Activated T-cell treated with anti-CD3 and anti-CD28 coated beads for 4 hours (primary cell): ENCODE measurements around the gene PPIL1.
"Not testable (repeated sequence)": the region's sequence is repeated elsewhere in the genome, so short reads cannot be mapped to it uniquely, and the experiment has no call there.

Source experiments
- DNase-seq: peaks from one replicate; pipeline ENCODE4 v3.0.0-alpha.2; 2020

Gene PPIL1

DNA sequence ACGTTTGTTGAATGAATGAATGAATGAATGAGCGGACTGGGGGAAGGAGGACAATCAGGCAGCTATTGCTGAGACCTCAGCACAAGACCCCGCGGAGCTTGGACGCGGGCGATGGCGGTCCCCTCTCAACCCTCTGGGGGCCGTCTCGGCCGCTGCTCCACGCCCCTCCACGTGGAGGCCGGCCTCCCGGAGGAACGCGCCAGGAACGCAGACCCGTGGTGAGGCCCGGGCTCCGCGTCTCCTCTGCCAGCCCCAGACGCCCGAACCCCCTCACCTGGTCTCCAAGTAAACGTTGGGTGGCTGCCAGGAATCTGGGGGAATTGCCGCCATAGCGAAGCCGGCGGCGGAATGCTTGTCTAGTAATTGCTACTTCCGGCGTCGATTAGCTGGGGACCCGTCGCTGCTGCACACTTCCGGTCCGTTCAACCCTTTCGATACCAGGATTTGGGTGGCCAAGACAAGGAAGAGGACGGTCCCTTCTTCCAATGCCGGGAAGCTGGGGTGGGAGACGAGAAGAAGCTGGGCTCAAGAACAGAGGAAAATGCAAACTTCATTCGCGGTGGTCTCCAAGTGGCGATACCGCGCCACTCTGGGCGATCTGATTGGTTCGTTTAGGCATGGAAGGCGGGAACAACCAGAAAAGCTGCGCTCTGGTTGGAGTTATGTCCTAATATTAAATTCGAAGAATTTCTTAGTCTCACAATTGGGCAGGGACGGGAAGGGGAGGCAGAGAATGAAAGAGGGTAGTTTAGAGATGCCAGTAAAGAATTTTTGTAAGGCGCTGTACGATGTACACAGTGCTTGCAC is at the start of gene PPIL1:
Gene PPIL1 (minus strand): TSS at position 361 of the 807 bp plus-strand sequence. CDS start 31 bp downstream, at position 330.
- peak; percentile 74 for DNase-seq

DNA sequence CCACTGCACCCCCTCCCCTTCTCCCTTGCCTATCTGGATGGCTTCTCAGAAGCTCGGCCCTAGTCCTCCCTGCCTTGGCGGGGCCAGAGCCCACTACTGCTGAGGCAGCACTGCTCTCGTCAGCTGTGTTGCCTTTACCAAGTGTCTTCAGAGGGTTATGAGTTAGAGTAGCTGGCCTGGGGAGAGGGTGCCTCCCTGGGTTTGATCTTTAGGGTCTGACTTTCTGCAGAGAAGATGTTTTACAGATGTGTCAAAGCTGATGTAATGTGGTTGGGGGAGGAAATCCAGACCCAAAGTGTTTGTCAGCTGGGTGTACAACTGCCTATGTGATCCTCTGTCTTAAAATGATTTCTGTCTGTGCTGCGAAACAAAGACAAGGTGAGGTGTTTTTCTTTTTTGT is 49.5 kb upstream of the PPIL1 start:
- DNase-seq, result no peak

DNA sequence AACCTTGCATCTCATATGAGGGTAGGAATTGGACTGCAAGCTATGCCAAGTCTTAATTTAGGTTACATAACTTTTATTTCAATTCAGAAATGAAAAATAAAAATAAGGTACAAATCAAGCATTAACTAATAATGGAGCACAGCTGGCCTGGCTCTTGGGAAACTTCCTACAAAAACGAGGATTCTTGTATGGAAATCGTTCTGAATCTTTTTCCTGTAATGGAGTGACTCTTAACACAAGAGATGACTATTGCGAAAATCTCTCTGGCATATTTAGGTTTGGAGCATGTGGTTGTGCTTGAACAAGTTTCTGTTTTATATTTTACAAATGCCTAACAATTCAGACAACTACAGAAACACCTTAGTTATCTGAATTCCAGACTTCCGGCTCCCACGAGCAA is 45.9 kb upstream of the PPIL1 start:
- no peak for DNase-seq

DNA sequence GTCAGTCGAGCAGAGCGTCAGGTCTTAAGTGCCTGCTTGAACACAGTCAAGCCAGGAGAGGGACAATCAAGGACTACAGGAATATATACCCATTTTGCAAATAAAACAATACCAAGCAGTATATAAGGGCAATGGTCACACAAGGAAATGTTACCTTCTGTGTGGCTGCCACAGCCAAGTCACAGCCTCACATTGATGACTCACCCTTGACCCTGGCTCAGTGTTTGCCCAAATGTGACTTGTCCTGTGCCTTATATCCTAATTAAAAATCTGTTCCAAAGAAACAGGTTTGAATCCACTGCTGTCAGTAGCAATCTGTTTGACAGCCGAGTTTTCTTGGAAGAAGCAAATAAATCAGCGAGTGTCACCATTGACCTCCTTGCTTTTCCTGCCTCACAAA is 45.4 kb upstream of the PPIL1 start:
- DNase-seq, result no peak

DNA sequence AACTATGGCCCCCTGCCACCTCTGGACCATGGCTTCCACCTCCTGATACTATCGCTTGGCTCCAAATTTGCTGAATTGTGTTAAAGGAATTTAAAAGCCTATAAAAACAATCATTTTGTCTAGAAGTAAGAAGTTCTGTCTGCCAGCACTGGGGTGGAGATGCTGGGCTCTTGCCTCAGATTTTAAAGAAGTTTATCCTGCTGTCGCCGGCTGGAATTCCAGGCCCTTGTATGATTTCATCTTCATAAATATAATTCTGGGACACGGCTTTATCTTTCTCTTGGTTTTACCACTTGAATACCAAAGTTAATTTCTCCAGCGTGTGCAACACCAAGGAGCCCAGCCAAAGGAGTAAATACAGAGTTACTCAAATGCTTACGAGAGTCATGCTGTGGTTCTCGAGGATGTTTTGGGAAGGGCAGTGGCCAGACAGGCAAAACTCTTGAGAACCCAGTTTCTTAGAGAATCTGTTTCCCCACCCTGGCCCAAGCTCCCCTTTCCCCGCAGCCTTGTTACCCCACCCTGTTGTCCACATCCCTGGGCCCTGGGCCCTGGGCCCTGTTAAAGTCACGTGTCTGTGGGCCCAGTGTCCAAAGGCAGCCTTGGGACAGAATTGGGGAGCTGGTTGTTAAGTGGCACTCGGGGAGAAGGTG is 43.1 kb upstream of the PPIL1 start:
- no peak for DNase-seq

DNA sequence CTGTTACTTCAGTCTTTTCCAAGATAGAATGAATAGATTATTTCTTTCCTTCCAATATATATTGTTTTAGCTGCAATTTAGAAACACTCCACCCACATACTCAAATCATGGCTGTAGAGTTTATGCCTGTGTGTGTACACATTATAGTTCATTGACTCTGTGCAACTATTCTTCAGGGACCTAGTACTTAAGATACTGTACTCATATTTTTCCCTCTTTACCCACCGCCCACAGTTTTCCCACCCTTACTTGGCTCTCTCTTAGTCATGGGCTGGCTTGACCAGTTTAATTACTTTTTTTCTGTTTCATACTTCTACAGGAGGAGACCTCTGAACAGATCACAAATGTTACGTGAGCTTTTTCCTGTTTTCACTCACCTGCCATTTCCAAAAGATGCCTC is 41.5 kb upstream of the PPIL1 start:
- DNase-seq, result no peak

DNA sequence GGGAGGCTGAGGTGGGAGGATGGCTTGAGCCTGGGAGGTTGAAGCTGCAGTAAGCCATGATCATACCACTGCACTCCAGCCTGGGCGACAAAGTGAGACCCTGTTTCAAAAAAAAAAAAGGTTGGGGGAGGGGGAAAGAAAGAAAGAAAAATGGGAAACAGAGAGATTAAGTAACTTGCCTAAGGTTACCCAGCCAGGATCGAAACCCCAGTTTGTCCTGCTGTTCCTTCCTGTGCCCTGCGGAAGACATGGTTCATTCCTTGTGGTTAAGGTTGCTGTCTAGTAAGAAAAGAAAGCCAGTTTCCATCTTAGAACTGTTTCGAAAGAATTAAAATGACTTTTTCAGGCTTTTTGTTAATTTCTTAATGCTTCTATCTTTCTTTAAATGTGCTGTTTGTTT is 41.0 kb upstream of the PPIL1 start:
- no peak for DNase-seq

DNA sequence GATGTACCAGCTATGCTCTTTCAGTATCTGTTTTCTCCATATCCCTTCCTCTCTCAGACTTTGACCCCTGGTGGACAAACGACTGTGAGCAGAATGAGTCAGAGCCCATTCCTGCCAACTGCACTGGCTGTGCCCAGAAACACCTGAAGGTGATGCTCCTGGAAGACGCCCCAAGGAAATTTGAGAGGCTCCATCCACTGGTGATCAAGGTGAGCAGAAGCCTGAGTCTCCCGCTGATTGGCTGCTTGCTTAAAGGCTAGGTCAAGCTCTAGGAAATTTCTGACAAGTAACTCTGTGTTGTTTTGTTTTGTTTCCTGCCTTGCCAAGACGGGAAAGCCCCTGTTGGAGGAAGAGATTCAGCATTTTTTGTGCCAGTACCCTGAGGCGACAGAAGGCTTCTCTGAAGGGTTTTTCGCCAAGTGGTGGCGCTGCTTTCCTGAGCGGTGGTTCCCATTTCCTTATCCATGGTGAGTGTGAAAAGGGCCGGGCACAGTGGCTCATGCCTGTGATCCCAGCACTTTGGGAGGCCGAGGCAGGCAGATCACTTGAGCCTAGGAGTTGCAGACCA is 39.7 kb upstream of the PPIL1 start:
- DNase-seq, result no peak

DNA sequence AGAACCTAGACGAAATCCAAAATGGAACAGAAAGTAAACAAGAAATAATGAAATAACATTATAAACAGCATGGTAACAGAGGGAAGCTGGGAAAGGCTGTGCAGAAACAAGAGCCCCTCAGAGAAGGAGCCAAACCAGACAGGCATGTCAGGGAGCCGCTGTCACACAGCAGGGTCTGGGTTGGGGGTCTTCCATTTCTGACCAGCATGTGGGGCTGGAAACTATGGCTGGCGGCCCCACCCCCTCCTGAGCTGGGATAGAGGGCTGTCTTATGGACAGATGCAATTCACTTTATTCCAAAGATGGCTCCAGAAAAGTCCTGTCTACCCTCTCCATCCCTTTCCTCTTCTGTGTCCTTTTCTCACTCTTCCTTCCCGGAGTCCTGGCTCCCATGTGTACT is 38.5 kb upstream of the PPIL1 start:
- DNase-seq, result no peak

DNA sequence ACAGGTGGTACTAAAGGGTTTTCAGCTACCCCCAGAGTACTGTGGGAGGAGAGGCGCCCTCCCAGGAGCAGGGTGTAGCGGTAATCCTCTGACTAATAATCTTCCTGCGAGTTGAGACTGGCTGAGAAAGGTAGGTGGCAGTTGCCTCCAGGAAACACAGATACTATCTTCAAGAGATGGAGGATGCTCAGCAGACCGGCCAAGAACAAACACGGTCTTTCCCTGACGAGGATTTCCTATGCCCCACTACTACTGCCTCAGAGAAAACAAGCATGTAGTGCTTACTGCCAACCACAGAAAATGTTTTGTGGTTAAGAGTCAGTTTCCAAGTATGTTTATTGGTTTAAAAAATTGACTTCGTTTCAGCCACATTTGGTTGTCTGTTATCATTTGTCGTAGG is 38.0 kb upstream of the PPIL1 start:
- DNase-seq, result peak; percentile 33

DNA sequence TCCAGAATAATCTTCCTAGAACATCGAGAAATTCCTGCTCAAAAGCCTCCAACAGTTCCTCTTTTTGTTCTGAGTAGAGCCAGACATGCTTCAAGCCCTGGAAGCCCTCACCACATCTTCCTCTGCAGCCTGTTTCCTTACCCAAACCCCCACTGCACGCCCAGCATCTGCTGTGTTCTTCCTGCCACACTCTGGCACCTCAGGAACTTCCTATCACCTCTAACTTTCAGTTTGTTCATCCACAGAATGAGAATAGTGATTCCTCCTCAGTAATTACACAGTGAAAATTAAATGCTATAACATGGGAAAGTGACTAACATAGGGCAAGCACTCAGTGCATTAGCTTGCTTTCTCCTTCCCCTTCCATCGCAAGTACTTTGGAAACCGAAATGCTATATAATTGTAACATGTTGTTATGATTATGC is 37.4 kb upstream of the PPIL1 start:
- no peak for DNase-seq

DNA sequence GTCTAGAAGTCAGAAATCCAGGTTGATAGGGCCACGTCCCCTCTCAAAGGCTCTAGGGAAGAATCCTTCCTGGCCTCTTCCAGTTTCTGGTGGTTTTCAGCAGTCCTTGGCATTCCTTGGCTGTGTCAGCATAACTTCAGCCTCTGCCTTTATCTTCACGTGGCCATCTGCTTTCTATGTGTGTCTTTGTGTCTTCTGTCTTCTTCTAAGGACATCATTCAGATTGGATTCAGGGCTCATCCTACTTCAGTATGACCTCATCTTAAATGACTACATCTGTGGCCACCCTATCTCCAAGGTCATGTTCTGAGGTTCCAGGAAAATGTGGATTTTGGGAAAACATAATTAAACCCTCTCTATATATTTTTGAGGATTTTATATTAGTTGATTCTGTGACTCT is 34.1 kb upstream of the PPIL1 start:
- no peak for DNase-seq

DNA sequence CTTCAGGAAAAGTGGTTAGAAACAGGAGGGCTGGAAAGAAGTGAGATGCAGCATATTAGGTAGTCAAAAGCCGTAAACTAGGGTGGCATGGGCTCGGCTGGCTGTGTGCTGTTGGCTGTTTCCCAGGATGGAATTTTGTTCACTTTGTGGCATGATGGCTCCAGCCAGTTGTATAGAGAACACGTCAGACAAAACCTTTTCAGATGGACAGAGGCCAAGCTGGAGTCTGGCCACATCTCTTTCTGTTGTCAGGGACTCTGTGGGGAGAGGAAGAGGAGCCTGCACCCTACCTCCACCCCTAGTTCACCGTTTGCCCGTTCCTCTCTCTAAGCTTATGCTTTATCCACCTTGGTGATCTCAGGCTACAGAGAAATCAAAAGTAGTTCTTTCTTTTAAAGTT is 33.2 kb upstream of the PPIL1 start:
- no peak for DNase-seq

DNA sequence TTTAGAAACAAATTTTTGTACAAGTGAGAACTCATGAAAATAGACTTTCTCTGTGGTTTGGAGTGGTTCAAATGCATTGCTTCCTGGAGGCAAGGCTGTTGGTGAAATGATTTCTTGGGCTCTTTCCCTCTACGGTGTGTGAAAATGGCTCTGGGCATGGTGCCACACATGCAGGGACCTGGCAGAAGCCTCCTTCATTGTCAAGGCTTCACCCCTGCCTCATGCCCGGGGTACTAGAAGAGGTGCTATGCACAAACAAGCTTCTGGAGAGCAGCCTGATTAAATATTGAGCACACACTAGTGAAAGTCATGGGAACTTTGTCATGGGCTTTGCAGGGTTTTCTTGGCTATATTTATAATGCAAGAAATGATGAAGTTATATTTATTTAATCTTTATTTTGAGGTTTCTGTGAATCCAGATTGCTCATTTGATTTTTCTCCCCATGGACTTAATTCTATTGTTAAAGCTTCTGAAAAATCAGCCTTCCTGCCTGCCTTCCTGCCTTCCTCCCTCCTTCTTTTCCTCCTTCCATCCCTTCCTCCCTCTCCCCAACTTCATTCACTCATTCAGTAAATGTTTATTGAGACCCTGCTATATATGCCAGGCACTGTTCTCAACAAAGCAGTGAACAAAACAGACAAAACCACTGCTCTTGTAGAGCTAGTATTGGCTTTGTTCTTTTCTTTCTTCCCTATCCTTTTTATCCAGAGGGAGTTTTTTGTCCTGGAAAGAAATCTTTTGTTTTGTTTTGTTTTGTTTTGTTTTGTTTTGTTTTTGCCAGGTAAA is 32.1 kb upstream of the PPIL1 start:
- DNase-seq, result no peak

DNA sequence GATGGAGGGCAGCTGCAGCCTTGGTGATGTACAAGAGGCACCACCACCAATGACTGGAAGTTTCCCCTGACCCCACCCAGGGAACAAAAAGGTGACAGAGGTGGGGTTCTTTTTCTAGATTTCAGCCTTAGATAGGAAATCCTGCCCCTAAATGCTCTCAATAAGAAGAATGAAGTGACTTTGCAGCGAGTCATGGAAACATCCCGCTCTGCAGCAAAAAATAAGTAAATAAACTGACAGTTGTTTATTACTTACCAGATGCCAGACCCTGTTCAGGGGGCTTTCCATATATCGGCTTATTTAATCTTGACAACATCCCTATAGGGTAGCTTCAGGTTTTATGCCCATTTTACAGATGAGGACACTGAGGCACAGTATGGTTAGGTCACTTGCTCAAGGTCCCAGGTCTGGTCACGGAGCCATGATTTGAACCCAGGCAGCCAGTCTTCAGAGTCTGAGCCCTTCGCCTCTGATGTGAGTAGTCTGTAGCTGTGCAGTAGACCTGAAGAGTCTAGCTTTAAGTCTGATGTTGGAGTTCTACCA is 30.3 kb upstream of the PPIL1 start:
- no peak for DNase-seq

DNA sequence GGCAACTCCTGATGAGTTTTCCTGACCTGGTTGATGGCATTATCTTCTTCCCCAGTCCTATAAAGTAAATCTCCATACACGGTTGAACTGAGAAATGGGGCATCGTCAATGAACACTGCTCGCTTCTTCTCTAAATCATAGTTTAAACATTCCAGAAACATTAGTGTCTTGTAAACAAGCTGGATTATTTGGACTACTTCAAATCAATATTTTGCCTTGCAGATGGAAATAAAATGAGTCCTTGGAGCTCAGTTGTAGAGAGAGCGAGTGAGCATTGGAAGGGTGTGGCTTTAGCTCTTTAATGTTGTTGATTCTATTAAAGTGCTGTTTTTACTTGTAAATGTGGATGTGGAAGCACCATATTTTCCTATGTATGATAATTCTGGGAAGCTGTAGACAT is 29.5 kb upstream of the PPIL1 start:
- DNase-seq, result no peak

DNA sequence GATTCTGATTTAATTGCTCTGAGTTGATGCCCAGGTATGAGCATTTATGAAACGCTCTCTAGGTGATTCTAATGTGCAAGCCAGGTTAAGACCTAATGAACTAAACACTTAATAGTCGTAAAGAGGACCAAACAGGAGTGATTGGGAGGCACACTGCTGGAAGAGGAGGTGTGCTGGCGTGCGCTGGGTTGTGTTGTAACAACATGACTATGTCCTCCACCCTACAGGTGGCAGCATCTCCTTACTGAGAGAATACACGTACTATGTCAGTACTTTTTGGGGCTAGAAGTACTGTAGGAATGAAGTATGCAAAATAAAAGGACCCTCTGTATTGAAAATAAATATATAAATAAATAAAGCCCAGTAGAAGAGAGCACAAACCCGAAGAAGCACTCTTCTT is 23.0 kb upstream of the PPIL1 start:
- DNase-seq, result no peak

DNA sequence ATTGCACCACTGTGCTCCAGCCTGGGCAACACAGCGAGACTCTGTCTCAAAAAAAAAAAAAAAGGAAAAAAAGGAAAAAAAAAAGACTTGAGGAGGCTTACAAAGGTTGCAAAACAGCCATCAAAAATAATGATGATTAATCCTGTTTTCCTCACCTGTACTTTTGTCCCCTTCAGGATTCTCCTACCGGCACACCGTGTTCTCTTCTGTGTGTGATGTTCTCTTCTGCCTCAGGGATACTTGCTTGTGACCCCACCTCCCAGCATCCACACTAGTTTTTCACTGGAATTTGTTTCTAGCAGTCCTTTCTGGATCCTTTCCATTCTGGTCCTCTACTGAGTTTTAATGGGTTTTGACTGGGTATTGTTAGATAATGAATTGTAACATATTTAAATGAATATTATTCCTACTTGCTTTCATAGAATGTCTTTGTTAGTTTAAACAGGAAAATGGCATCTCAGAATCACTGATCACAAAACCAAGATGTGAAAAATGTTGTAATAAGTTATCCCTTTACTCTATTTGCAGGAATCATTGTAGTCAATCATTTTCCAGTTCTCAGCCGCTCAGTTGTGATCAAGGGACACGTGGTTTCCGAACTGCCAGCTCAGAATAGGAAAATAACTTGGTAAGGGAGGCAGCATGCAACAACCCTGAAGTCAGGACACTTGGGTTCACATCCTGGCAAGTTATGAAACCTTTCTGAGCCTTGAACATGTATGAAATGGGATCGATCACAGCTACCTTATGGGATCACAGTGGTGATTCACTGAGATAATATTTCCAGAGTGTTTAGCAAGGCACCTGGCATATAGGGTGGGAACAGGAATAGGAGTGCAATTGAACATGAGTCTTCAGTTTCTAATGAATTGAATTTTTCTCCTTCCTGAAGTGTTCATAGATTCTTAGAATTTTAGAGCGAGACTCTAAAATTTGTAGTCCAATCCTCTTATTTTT is 19.7 kb upstream of the PPIL1 start:
- no peak for DNase-seq

DNA sequence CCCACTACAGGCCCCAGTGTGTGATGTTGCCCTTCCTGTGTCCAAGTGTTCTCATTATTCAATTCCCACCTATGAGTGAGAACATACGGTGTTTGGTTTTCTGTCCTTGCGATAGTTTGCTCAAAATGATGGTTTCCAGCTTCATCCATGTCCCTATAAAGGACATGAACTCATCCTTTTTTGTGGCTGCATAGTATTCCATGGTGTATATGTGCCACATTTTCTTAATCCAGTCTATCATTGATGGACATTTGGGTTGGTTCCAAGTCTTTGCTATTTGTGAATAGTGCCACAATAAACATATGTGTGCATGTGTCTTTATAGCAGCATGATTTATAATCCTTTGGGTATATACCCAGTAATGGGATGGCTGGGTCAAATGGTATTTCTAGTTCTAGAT is 16.6 kb upstream of the PPIL1 start:
- DNase-seq, result not testable (repeated sequence)

DNA sequence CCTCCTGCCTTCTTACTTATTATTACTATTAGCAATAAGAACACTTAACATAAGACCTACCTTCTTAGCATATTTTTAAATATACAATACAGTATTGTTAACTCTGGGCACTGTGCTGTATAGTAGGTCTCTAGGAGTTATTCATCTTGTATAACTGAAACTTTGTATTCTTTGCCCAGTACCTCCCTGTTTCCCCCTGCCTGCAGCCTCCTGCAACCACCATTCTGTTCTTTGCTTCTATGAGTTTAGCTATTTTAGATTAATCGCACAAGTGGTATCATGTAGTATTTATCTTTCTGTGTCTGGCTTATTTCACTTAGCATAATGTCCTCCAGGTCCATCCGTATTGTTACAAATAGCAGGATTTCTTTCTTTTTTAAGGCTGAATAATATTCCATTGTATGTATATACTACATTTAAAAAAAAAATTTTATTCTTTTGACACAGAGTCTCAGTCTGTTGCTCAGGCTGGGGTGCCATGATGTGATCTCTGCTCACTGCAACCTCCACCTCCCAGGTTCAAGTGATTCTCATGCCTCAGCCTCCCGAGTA is 15.6 kb upstream of the PPIL1 start:
- no peak for DNase-seq

DNA sequence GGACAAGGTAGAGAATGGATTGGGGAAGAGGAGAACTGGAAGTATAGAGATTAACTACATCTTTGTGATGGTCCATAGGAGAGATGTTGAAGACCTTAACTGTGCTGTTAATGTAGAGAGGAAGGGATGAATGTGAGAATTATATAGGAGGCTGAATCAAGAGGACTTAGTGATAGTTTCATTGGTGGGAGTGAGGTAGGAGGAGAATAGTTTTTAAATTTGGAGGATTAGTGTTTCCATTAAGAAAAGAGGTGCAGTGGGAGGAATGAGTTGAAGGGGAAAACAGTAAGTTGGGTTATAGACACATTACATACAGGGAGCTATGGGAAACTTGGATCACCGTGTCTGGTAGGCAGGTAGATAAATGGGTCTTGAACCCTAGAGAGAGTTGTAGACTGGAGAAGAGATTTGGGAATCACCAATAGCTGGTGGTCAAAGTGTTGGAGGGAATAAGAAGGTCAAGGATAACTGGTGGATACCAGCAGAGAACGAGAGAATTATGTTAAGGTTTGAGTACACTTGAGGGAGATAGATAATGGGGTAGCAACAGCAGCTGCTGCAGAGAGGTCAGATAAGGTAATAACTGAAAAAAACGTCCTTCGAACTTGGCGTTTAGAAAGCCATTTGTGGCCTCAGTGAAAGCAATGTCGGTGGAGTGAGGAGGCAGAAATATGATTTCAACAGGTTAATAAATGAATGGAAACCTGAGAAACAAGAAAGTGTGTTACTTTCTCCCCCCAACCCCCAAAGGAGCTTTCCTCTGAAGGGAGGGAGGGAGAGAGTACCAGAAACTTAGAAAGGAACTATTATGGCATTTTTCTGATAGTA is 14.3 kb upstream of the PPIL1 start:
- DNase-seq, result no peak
